Measurements from ENCODE around the gene ZNF335. TPM values are rescaled to one million over a fixed set of nuclear protein-coding genes. Genes with fewer than 3 reads are reported as not detected.

The ZNF335 gene
- total RNA-seq, 3 donors from 2014 or later = 12.6 to 25.9 (median 20.6) TPM

GRCh38 chr20:45926731-45927070 is 45.3 kb downstream of the ZNF335 start:
- intact Hi-C loops (cut with DNase I; ENCODE audit: low total_unique reads) = no loop called here
- H3K27me3 ChIP-seq = no peaks in the 10 kb centered on the region
- no peak for TF ChIP-seq CTCF (IDR thresholded peaks at IDR 0.05)
- TF ChIP-seq POLR2AphosphoS5 (IDR thresholded peaks at IDR 0.05) = no peak
- no peak for TF ChIP-seq POLR2A (IDR thresholded peaks at IDR 0.05)
- H3K4me3 ChIP-seq = no peak overlapping the region
- no peaks in the 10 kb centered on the region for H3K36me3 ChIP-seq
- H3K27ac ChIP-seq = no peak overlapping the region
- DNase-seq (ENCODE audit: low spot score in 2 of 2) = no peak
- peaks cover 0 to 3% of the 10 kb centered on the region in 2 donors for H3K4me1 ChIP-seq
- no peaks in the 10 kb centered on the region for H3K9me3 ChIP-seq

- H3K36me3 ChIP-seq = no peaks in the 10 kb centered on the region
- no peaks in the 10 kb centered on the region for H3K9me3 ChIP-seq
- intact Hi-C loops (cut with DNase I; ENCODE audit: low total_unique reads) = no loop called here
- no peak overlapping the region for H3K4me3 ChIP-seq
- DNase-seq (ENCODE audit: low spot score in 2 of 2) = no peak
- peak overlapping the region; percentile 7 to 86 for H3K27ac ChIP-seq
- H3K4me1 ChIP-seq = peaks cover 0 to 3% of the 10 kb centered on the region in 2 donors
- TF ChIP-seq POLR2A (IDR thresholded peaks at IDR 0.05) (no peak), POLR2AphosphoS5 (IDR thresholded peaks at IDR 0.05) (no peak), CTCF (IDR thresholded peaks at IDR 0.05) (no peak)
- H3K27me3 ChIP-seq = no peaks in the 10 kb centered on the region
These were observed 46.0 kb downstream of the ZNF335 start for GRCh38 chr20:45925821-45926506.

GRCh38 chr20:45924391-45925261 is 47.4 kb downstream of the ZNF335 start:
- DNase-seq (ENCODE audit: low spot score in 2 of 2) = no peak
- Histone ChIP-seq H3K27ac (peak overlapping the region; percentile 54 to 86), H3K9me3 (no peaks in the 10 kb centered on the region), H3K4me3 (peak overlapping the region in 2 of 3 donors; percentile 16 to 39), H3K27me3 (no peaks in the 10 kb centered on the region), H3K36me3 (no peaks in the 10 kb centered on the region), H3K4me1 (peaks cover 0 to 7% of the 10 kb centered on the region in 2 donors)
- intact Hi-C loops (cut with DNase I; ENCODE audit: low total_unique reads) = no loop called here
- TF ChIP-seq POLR2A (IDR thresholded peaks at IDR 0.05) = no peak
- no peak for TF ChIP-seq CTCF (IDR thresholded peaks at IDR 0.05)
- no peak for TF ChIP-seq POLR2AphosphoS5 (IDR thresholded peaks at IDR 0.05)

GRCh38 chr20:45921337-45922189 is 50.4 kb downstream of the ZNF335 start:
- intact Hi-C loops (cut with DNase I; ENCODE audit: low total_unique reads) = no loop called here
- no peak for TF ChIP-seq POLR2AphosphoS5 (IDR thresholded peaks at IDR 0.05)
- no peak for TF ChIP-seq CTCF (IDR thresholded peaks at IDR 0.05)
- no peak for TF ChIP-seq POLR2A (IDR thresholded peaks at IDR 0.05)
- peaks cover 0 to 7% of the 10 kb centered on the region in 2 donors for H3K4me1 ChIP-seq
- H3K36me3 ChIP-seq = no peaks in the 10 kb centered on the region
- H3K27me3 ChIP-seq = no peaks in the 10 kb centered on the region
- H3K4me3 ChIP-seq = no peak overlapping the region
- no peaks in the 10 kb centered on the region for H3K9me3 ChIP-seq
- DNase-seq (ENCODE audit: low spot score in 2 of 2) = no peak
- peak overlapping the region in 1 of 2 donors; percentile 87 for H3K27ac ChIP-seq

Measured in breast epithelium (tissue), 4 donors.